ENCODE results near the gene RNF32.

- no peak for TF ChIP-seq POLR2A (IDR thresholded peaks at IDR 0.05)
- TF ChIP-seq, protein P1, sequence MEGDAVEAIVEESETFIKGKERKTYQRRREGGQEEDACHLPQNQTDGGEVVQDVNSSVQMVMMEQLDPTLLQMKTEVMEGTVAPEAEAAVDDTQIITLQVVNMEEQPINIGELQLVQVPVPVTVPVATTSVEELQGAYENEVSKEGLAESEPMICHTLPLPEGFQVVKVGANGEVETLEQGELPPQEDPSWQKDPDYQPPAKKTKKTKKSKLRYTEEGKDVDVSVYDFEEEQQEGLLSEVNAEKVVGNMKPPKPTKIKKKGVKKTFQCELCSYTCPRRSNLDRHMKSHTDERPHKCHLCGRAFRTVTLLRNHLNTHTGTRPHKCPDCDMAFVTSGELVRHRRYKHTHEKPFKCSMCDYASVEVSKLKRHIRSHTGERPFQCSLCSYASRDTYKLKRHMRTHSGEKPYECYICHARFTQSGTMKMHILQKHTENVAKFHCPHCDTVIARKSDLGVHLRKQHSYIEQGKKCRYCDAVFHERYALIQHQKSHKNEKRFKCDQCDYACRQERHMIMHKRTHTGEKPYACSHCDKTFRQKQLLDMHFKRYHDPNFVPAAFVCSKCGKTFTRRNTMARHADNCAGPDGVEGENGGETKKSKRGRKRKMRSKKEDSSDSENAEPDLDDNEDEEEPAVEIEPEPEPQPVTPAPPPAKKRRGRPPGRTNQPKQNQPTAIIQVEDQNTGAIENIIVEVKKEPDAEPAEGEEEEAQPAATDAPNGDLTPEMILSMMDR (IDR thresholded peaks at IDR 0.05 in 4 of 5, conservative IDR thresholded peaks at IDR 0.05 in 1 of 5), result no peak
Measured at GRCh38 chr7:156682928-156683327, 42.4 kb downstream of the RNF32 start.
